Fibroblast of the aortic adventitia (primary cell): ENCODE results near the gene OR2F2. TPM values are rescaled to one million over a fixed set of nuclear protein-coding genes. Genes with fewer than 3 reads are reported as not detected.

Source experiments
- DNase-seq: peaks from one replicate; pipeline ENCODE4 v3.0.0-alpha.2; 2010; ENCODE audit warnings: low read depth
- H3K4me3 ChIP-seq: 2 replicates; pipeline ENCODE4 v1.5.1; 2011; ENCODE audit warnings: low read depth, mild to moderate bottlenecking, control low read depth, low read length, moderate library complexity
- CTCF ChIP-seq: IDR thresholded peaks from 2 replicates; pipeline ENCODE4 v1.5.1; 2011; ENCODE audit warnings: mild to moderate bottlenecking, low read length, control low read depth, inconsistent platforms; ENCODE audit not compliant: insufficient read depth
- total RNA-seq: library from RNA; depleted of rRNA; stranded (reverse); fragments of >200 nt; gene quantifications from 2 replicates; pipeline ENCODE4 v1.2.3, GENCODE V29; 2012; ENCODE audit warnings: low replicate concordance

OR2F2 gene
- not detected in 2 replicates for total RNA-seq

GRCh38 chr7:143934526-143935325, at the start of gene OR2F2:
TSS of gene OR2F2 (plus strand) at chr7:143935233. CDS start at chr7:143935233, 0 bp downstream.
- TF ChIP-seq CTCF = no peak
- H3K4me3 ChIP-seq = no peak within 1 kb of the TSS

GRCh38 chr7:143885951-143886350, 49.1 kb upstream of the OR2F2 start:
- H3K4me3 ChIP-seq = no peak overlapping the region
- TF ChIP-seq CTCF = no peak
- no peak for DNase-seq

More at GRCh38 chr7:143934526-143935325, at the start of gene OR2F2:
- peak; percentile 88 for DNase-seq

- no peak for DNase-seq
- no peak overlapping the region for H3K4me3 ChIP-seq
- TF ChIP-seq CTCF = no peak
Observed at GRCh38 chr7:143886826-143887477, 48.1 kb upstream of the OR2F2 start.

- TF ChIP-seq CTCF = no peak
- no peak for DNase-seq
- H3K4me3 ChIP-seq = no peak overlapping the region
Observed at GRCh38 chr7:143889068-143889467, 46.0 kb upstream of the OR2F2 start.

GRCh38 chr7:143890558-143890957, 44.5 kb upstream of the OR2F2 start:
- no peak for DNase-seq
- H3K4me3 ChIP-seq = no peak overlapping the region
- no peak for TF ChIP-seq CTCF

GRCh38 chr7:143891457-143891856, 43.6 kb upstream of the OR2F2 start:
- no peak overlapping the region for H3K4me3 ChIP-seq
- TF ChIP-seq CTCF = no peak
- DNase-seq = no peak
